Fibroblast of mammary gland (primary cell): ENCODE data around the gene APBB2.
A peak's percentile ranks its signal among the peaks of the same experiment; 100 is the strongest.

Experiments
- DNase-seq: peaks from one replicate; pipeline ENCODE4 v3.0.0-alpha.2; 2010; ENCODE audit warnings: low read depth
- H3K4me3 ChIP-seq: 2 replicates; pipeline ENCODE4 v1.5.1; 2011; ENCODE audit warnings: low read depth, mild to moderate bottlenecking, low read length, moderate library complexity; ENCODE audit not compliant: control insufficient read depth
- TF ChIP-seq, protein P1 (sequence below): conservative IDR thresholded peaks from 2 replicates; pipeline ENCODE4 v1.5.1; 2011; ENCODE audit warnings: low read depth, low read length, inconsistent platforms; ENCODE audit not compliant: control insufficient read depth, insufficient read depth

Gene APBB2

DNA sequence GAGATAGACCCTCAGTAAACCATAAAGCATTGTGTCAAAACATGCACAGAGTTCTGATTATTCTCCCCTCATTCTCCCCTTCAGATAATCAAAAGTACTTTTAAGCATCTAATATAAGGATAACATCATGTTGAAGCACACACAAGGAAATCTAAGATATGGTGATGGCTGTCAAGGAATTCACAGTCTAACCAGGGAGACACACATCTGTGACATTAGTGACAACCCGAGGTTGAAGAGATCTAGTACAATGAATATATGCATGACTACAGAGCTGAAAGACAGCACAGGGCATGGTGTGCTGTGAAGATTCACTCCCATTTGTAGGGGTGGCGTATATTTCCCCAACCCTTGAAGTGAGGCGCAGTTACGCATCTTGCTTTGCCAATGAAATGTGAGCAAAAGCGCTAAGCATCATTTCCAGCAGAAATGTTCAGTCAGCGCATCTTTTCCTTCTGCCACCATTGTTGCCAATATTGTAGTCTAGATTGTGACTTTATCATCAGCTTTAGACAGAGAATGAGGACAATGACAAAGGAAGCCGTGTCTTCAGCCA, 342.6 kb downstream of the APBB2 start:
- no peak for DNase-seq
- H3K4me3 ChIP-seq = no peak overlapping the region
- TF ChIP-seq, protein P1, sequence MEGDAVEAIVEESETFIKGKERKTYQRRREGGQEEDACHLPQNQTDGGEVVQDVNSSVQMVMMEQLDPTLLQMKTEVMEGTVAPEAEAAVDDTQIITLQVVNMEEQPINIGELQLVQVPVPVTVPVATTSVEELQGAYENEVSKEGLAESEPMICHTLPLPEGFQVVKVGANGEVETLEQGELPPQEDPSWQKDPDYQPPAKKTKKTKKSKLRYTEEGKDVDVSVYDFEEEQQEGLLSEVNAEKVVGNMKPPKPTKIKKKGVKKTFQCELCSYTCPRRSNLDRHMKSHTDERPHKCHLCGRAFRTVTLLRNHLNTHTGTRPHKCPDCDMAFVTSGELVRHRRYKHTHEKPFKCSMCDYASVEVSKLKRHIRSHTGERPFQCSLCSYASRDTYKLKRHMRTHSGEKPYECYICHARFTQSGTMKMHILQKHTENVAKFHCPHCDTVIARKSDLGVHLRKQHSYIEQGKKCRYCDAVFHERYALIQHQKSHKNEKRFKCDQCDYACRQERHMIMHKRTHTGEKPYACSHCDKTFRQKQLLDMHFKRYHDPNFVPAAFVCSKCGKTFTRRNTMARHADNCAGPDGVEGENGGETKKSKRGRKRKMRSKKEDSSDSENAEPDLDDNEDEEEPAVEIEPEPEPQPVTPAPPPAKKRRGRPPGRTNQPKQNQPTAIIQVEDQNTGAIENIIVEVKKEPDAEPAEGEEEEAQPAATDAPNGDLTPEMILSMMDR = no peak

DNA sequence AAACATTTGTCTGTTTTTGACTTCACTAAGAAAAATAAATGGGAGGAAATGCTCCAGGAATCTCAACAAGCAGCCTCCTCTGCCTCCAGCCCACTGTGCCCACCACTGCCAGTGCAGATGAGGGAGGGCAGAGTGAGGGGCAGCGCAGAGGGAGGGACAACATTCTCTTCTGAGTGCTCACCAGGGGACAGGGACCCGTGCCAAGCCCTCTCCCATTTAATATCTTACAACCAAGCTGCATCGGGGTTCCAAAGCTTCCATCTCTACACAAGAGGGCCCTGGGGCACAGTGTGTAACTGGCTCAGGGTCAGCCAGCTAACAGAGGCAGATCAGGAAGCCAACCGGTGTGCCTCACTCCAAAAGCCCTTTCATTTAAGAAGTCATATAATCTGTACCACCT, 344.2 kb downstream of the APBB2 start:
- no peak overlapping the region for H3K4me3 ChIP-seq
- TF ChIP-seq, protein P1 = no peak
- DNase-seq = no peak

DNA sequence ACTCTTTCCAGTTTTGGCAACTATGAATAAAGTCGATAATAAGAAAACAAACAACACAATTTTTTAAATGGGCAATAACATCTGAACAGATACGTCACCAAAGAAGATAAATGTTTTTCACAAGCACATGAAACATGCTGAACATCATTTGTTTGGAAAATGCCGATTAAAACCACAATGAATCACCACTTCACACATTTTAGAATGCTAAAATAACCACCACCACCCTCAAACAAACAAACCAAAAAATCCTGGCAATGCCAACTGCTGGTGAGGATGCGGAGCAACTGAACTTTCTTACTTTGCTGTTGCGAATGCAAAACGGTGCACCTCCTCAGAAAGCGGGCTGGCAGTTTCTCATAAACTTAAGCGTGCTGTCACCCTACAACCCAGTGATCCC, 348.6 kb downstream of the APBB2 start:
- no peak overlapping the region for H3K4me3 ChIP-seq
- TF ChIP-seq, protein P1 = no peak
- DNase-seq = peak; percentile 18

DNA sequence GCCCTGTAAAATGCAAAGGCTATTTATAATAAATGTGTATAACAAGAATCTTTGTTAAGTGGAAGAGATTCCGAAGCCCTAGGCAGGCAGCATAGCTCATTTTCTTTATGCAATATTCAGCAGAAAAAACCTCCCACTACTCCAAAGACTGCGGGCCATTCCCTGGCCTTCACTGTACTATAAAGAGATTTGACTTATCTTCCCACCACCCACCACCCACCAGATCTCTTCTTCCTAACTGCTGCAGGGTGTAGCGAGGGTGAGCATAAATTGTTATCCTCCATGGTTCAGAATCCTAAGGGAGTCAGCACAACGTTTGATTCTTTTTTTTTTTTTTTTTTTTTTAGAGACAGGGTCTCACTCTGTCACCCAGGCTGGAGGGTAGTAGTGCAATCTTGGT, 349.8 kb downstream of the APBB2 start:
- DNase-seq = no peak
- TF ChIP-seq, protein P1 = no peak
- no peak overlapping the region for H3K4me3 ChIP-seq

DNA sequence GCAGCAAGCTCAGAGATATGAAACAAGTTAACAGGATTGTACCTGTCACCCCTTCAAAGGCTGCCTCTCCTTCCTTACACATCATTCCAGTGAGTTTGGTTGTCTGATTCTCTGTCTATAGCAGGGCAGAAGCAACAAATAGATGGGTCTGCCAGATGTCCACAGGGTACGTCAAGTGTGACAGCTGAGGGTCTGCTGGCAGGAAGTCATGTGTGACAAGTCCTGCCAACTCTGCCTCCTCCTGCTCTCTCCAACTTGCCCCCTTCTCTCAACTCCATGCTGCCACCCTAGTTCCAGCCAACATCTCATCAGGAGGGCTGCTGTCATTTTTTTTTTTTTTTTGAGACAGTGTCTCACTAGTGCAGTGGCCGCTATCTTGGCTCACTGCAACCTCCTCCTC, 355.4 kb downstream of the APBB2 start:
- TF ChIP-seq, protein P1 = no peak
- no peak for DNase-seq
- no peak overlapping the region for H3K4me3 ChIP-seq

DNA sequence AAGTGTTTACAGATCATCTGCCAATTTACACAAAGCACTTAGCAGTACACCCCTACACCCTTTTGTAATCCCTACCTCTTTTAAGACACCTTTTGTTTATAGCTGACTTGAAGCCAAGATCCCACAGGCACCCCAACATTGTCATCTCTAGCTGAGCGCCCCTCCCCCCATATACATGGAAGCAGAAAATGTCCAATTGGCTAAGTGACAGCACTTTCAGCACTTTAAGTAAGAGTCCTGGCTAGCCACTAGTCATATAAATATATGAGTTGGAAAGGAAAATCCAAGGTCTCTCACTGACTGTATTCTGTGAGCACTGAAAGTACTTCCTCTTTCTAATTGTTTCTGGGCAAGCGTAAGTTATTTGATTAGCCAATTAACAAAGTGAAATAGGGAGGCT, 356.4 kb downstream of the APBB2 start:
- H3K4me3 ChIP-seq = no peak overlapping the region
- TF ChIP-seq, protein P1 = no peak
- DNase-seq = no peak

DNA sequence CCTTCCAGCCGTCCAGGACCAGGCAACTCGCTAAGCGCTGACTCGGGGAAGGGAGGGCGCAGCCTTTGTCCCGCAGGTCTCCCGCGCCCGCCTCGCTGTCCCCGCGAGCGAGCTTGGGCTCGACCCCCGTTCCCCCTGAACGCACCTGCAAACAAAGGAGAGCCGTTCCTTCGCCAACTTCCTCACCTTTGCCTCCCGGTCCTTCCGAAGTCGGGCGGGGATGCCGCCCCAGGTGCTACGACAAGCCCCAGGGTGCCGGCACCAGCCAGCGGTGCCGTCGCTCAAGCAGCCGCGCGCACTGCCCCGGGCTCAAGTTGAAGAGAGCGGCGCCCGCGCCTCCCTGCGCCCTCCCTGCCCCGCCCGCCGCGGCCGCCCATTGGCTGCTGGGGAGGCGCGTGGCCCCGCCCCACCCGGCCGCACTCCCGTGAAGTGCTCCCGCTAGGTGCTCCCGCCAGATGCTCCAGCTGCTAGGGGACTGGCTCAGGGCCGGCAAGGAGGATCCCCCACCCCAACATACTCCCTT, 357.4 kb downstream of the APBB2 start:
- peak overlapping the region; percentile 39 for H3K4me3 ChIP-seq
- TF ChIP-seq, protein P1 = no peak
- peak; percentile 39 for DNase-seq
